ENCODE results near the gene SFPQ.

The SFPQ gene

GRCh38 chr1:35136780-35137179, 56.2 kb downstream of the SFPQ start:
- no peak for DNase-seq

Measured in CD4-positive, alpha-beta T cell treated with Interleukin-6 for 4 hours (primary cell).